Measurements from ENCODE around the gene PABPC3. TPM values are rescaled to one million over a fixed set of nuclear protein-coding genes. Genes with fewer than 3 reads are reported as not detected.

PABPC3 gene
- total and polyA plus RNA-seq, 2 of the 4 experiments (the other 2 are of a cell fraction): 0.15 to 0.18 TPM

DNA sequence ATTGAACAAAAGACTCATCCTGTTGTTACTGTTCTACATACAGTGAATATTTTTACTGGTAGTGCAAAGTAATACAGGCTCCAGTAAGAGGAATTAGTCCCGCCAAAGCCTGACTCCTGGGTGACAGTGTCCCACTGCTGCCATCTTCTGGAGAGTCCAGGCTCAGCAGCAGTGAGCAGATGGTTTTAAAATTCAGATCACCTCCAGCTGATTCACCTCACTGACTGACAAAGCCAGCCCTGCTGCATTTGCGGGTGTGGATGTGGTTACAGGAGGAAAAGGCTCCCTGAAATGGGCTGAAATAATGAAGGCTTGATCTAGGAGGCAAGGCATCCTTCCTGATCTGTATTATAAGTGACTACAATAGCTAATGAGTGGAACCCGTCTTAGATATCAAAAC lies 18.3 kb downstream of the PABPC3 start:
- peak; percentile 98 for ATAC-seq (ENCODE audit: low read depth)
- H3K9me3 ChIP-seq (ENCODE audit: control insufficient read depth, insufficient read depth, low read length): no peaks in the 10 kb centered on the region

More for the DNA sequence above, 18.3 kb downstream of the PABPC3 start:
- no peak overlapping the region for H4K8ac ChIP-seq (ENCODE audit: low read depth in 2 of 2, low read length in 2 of 2)
- H3K4me2 ChIP-seq (ENCODE audit: low read depth, low read length): no peak overlapping the region
- H3K18ac ChIP-seq (ENCODE audit: low read depth, low read length): no peak overlapping the region
- no peak overlapping the region for H2AK9ac ChIP-seq (replicated peaks; ENCODE audit: low read depth, low read length, poor library complexity)
- H3K36me3 ChIP-seq (ENCODE audit: control insufficient read depth, insufficient read depth, low read length): no peaks in the 10 kb centered on the region
- no peak overlapping the region for H2AFZ ChIP-seq (replicated peaks; ENCODE audit: low read length, poor library complexity)
- WGBS, 2 experiments (ENCODE audit: extremely low coverage in 2 of 2, insufficient read length in 1 of 2): 0% methylated on average over 1 of the region's 3 CpGs; no CpG with 5 or more reads in 1 of the 2 experiments
- BruUV-seq (replicated peaks): no TSS peak
- H2AK5ac ChIP-seq (ENCODE audit: low read depth, low read length): no peak overlapping the region
- no peak overlapping the region for H2BK5ac ChIP-seq (ENCODE audit: low read depth, low read length, poor library complexity, severe bottlenecking)
- no peaks in the 10 kb centered on the region for H3K9me1 ChIP-seq (ENCODE audit: insufficient read depth, low read length)
- no peaks in the 10 kb centered on the region for H3K4me1 ChIP-seq (ENCODE audit: control insufficient read depth, insufficient read depth, low read length)
- no peak overlapping the region for H3K9ac ChIP-seq (ENCODE audit: low read depth, low read length)
- H3K56ac ChIP-seq (ENCODE audit: extremely low read depth, insufficient read depth, low read length): no peak overlapping the region
- H4K20me1 ChIP-seq (ENCODE audit: insufficient read depth, low read length): no peaks in the 10 kb centered on the region
- in situ Hi-C loops (cut with MboI; ENCODE audit: low sequenced_read_pairs): no loop called here
- no peak overlapping the region for H3K14ac ChIP-seq (replicated peaks; ENCODE audit: low read depth, low read length)
- H3K4me3 ChIP-seq (ENCODE audit: insufficient read depth, low read depth, low read length): no peak overlapping the region
- no peak overlapping the region for H2BK20ac ChIP-seq (ENCODE audit: low read depth, low read length)
- H4K5ac ChIP-seq (ENCODE audit: low read depth, low read length): no peak overlapping the region
- no peak overlapping the region for H2BK120ac ChIP-seq (ENCODE audit: low read depth, low read length)
- ChIA-PET POLR2A (ENCODE audit: unreplicated experiment) (no interaction called here), CTCF (interaction anchor here (0.6 to 2.6 kb wide), 8 partner anchors 9 to 516 kb away, joined by 3 to 14 read pairs (median 3); no protein-coding TSS in a partner anchor)
- DNase-seq: peak; percentile 69
- intact Hi-C loops (cut with micrococcal nuclease): loop anchor here (1.0 kb wide), 2 partner anchors 29 to 109 kb away; no protein-coding TSS in a partner anchor
- dilution Hi-C loops (cut with HindIII; ENCODE audit: low sequenced_read_pairs, unreplicated experiment): no loop called here
- no peak overlapping the region for H3K27ac ChIP-seq (ENCODE audit: insufficient read depth, low read length)
- peaks cover 2% of the 10 kb centered on the region for H3K27me3 ChIP-seq (ENCODE audit: control insufficient read depth, insufficient read depth, low read length)
- no peak for TF ChIP-seq MAFK (IDR thresholded peaks at IDR 0.05; ENCODE audit: low read depth, low read length)
- TF ChIP-seq USF2 (IDR thresholded peaks at IDR 0.05; ENCODE audit: low read depth, low read length): no peak
- peak; percentile 70 for TF ChIP-seq RAD21 (IDR thresholded peaks at IDR 0.05; ENCODE audit: low read length)
- no peak for TF ChIP-seq MAZ (IDR thresholded peaks at IDR 0.05; ENCODE audit: borderline replicate concordance, low read depth, low read length)
- TF ChIP-seq SMC3 (IDR thresholded peaks at IDR 0.05; ENCODE audit: low read depth, low read length): peak; percentile 51; the same call in 1 of the 2 replicates
- TF ChIP-seq CHD1 (IDR thresholded peaks at IDR 0.05; ENCODE audit: low read depth, low read length): no peak
- TF ChIP-seq POLR2A (IDR thresholded peaks at IDR 0.05; ENCODE audit: low read depth, low read length): no peak
- TF ChIP-seq RCOR1 (IDR thresholded peaks at IDR 0.05; ENCODE audit: insufficient replicate concordance, low read length): no peak
- no peak for TF ChIP-seq ELK1 (IDR thresholded peaks at IDR 0.05; ENCODE audit: borderline replicate concordance, low read depth, low read length)
- TF ChIP-seq RFX5 (IDR thresholded peaks at IDR 0.05; ENCODE audit: low read depth, low read length): no peak
- TF ChIP-seq CEBPB (IDR thresholded peaks at IDR 0.05; ENCODE audit: low read depth, low read length): no peak
- peak; percentile 82 for TF ChIP-seq CTCF (conservative IDR thresholded peaks at IDR 0.05; ENCODE audit: low read depth, low read length)
- TF ChIP-seq BHLHE40 (IDR thresholded peaks at IDR 0.05; ENCODE audit: low read depth, low read length): no peak
- no peak for TF ChIP-seq FOS (IDR thresholded peaks at IDR 0.05; ENCODE audit: low read depth, low read length)
- TF ChIP-seq MXI1 (IDR thresholded peaks at IDR 0.05; ENCODE audit: borderline replicate concordance, low read depth, low read length): no peak
- TF ChIP-seq NFE2L2 (IDR thresholded peaks at IDR 0.05; ENCODE audit: low read depth, low read length): no peak
- no peak overlapping the region for H3K23ac ChIP-seq (ENCODE audit: low read depth, low read length)
- H3K4ac ChIP-seq (ENCODE audit: low read depth, low read length): no peak overlapping the region
- no peaks in the 10 kb centered on the region for H3K79me1 ChIP-seq (ENCODE audit: low read depth in 1 of 2, low read length in 2 of 2)
- no peak overlapping the region for H2BK15ac ChIP-seq (ENCODE audit: low read depth, low read length)
- no peak overlapping the region for H4K91ac ChIP-seq (ENCODE audit: insufficient read depth, low read depth, low read length)

Measured in IMR-90 (cell line).